GM23248 (cell line): Measurements from ENCODE around the gene ZNF514. TPM values are rescaled to one million over a fixed set of nuclear protein-coding genes. Genes with fewer than 3 reads are reported as not detected.

ENCODE experiments used
- DNase-seq: peaks from one replicate; pipeline ENCODE4 v3.0.0-alpha.2; 2015
- H2AFZ ChIP-seq: fragments of 200-600 bp; sonication (generic); 2 replicates; pipeline ENCODE4 v1.6.1; 2016; ENCODE audit warnings: antibody characterized with exemption
- H3F3A ChIP-seq: fragments of 200-600 bp; sonication (generic); 2 replicates; pipeline ENCODE4 v1.6.1; 2016; ENCODE audit warnings: mild to moderate bottlenecking, antibody characterized with exemption, mixed run types; ENCODE audit not compliant: insufficient read depth
- H3K27ac ChIP-seq: fragments of 200-600 bp; sonication (generic); 2 replicates; pipeline ENCODE4 v1.5.1; 2016; ENCODE audit warnings: mild to moderate bottlenecking
- H3K27me3 ChIP-seq: fragments of 200-600 bp; sonication (generic); replicated peaks from 2 replicates; pipeline ENCODE4 v1.6.1; 2016; ENCODE audit warnings: mild to moderate bottlenecking; ENCODE audit not compliant: insufficient read depth
- H3K36me3 ChIP-seq: fragments of 200-600 bp; sonication (generic); 2 replicates; pipeline ENCODE4 v1.6.1; 2016; ENCODE audit warnings: low read depth, mild to moderate bottlenecking
- H3K4me1 ChIP-seq: fragments of 200-600 bp; sonication (generic); 2 replicates; pipeline ENCODE4 v1.6.1; 2016; ENCODE audit warnings: mild to moderate bottlenecking; ENCODE audit not compliant: insufficient read depth
- H3K4me2 ChIP-seq: fragments of 200-600 bp; sonication (generic); one replicate; pipeline ENCODE4 v1.6.1; 2016; ENCODE audit warnings: mild to moderate bottlenecking; ENCODE audit not compliant: unreplicated experiment
- H3K4me3 ChIP-seq: fragments of 200-600 bp; sonication (generic); 2 replicates; pipeline ENCODE4 v1.5.1; 2016; ENCODE audit warnings: mild to moderate bottlenecking
- H3K79me2 ChIP-seq: fragments of 200-600 bp; sonication (generic); 2 replicates; pipeline ENCODE4 v1.6.1; 2016; ENCODE audit warnings: mild to moderate bottlenecking; ENCODE audit not compliant: insufficient read depth
- H3K9ac ChIP-seq: fragments of 200-600 bp; sonication (generic); 2 replicates; pipeline ENCODE4 v1.6.1; 2016; ENCODE audit warnings: mild to moderate bottlenecking
- H3K9me2 ChIP-seq: fragments of 200-600 bp; sonication (generic); 2 replicates; pipeline ENCODE4 v1.6.1; 2016; ENCODE audit warnings: mixed run types, mild to moderate bottlenecking, moderate library complexity; ENCODE audit not compliant: insufficient read depth
- H3K9me3 ChIP-seq: fragments of 200-600 bp; sonication (generic); one replicate; pipeline ENCODE4 v1.6.1; 2017; ENCODE audit warnings: low read depth
- H4K20me1 ChIP-seq: fragments of 200-600 bp; sonication (generic); 2 replicates; pipeline ENCODE4 v1.6.0; 2016; ENCODE audit not compliant: insufficient read depth
- EZH2 ChIP-seq: fragments of 200-600 bp; sonication (generic); IDR thresholded peaks from 2 replicates; pipeline ENCODE4 v1.6.1; 2018; ENCODE audit warnings: antibody characterized with exemption, mild to moderate bottlenecking; ENCODE audit not compliant: insufficient read depth, poor library complexity, severe bottlenecking
- EZH2phosphoT487 ChIP-seq: fragments of 200-600 bp; sonication (generic); IDR thresholded peaks from 2 replicates; pipeline ENCODE4 v1.6.1; 2018; ENCODE audit warnings: antibody characterized with exemption, moderate library complexity, mild to moderate bottlenecking, low read depth; ENCODE audit not compliant: insufficient read depth
- WGBS, 2 experiments: methylation state at CpG; one replicate each; pipeline ENCODE4 v1.1.6; 2015 to 2017; ENCODE audit warnings: low lambda C conversion rate in 2 of 2, low coverage in 1 of 2; ENCODE audit errors: missing lambda C conversion rate in 2 of 2; 5-methylcytosine and 5-hydroxymethylcytosine counted together
- in situ Hi-C: fragments of 300-500 bp; cut with MboI; formaldehyde crosslinking; loops from 2 replicates; pipeline ENCODE4 v1.15.0; 2020
- polyA plus RNA-seq: library from polyadenylated mRNA; unstranded; fragments of >200 nt; fragmentation: Nextera tagmentation; extraction: Ambion mirVana; gene quantifications from 2 replicates; pipeline ENCODE4 v1.2.1, GENCODE V29; 2016
- total RNA-seq: library from RNA; depleted of rRNA; stranded (reverse); fragments of >200 nt; shearing (Covaris generic); gene quantifications from 2 replicates; pipeline ENCODE4 v1.2.3, GENCODE V29; 2014

Gene ZNF514
- total and polyA plus RNA-seq, 2 experiments from 2014 or later, result 5.6 to 8.1 TPM

DNA sequence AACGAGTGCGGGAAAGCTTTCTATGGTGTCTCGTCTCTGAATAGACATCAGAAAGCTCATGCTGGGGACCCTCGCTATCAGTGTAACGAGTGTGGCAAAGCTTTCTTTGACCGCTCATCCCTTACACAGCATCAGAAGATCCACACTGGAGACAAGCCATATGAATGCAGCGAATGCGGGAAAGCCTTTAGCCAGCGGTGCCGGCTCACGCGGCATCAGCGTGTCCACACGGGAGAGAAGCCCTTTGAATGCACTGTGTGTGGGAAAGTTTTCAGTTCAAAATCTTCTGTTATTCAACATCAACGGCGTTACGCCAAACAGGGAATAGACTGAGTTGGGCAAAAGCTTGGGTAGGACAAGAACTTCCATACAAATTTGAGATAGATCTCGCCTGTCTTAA lies 22.1 kb upstream of the ZNF514 start:
- H3K4me3 ChIP-seq, result no peak overlapping the region
- H3K9me2 ChIP-seq, result no peaks in the 10 kb centered on the region
- no peak overlapping the region for H2AFZ ChIP-seq
- no peaks in the 10 kb centered on the region for H3F3A ChIP-seq
- no peak for DNase-seq
- H3K9ac ChIP-seq, result no peak overlapping the region
- in situ Hi-C loops, result no loop called here
- no peak for TF ChIP-seq EZH2phosphoT487
- TF ChIP-seq EZH2, result no peak
- no peak overlapping the region for H3K4me2 ChIP-seq
- H3K36me3 ChIP-seq, result peaks cover 29% of the 10 kb centered on the region; the same call in 1 of the 2 replicates
- H3K9me3 ChIP-seq, result no peaks in the 10 kb centered on the region
- 0 out of 2 replicates have a peak, but pooled peaks cover 2% of the 10 kb centered on the region for H3K79me2 ChIP-seq
- H3K4me1 ChIP-seq, result no peaks in the 10 kb centered on the region
- H3K27me3 ChIP-seq, result no peaks in the 10 kb centered on the region
- no peak overlapping the region for H3K27ac ChIP-seq
- WGBS, 2 experiments, result 95 to 97% methylated on average over 18 of the region's 18 CpGs
- H4K20me1 ChIP-seq, result no peaks in the 10 kb centered on the region

DNA sequence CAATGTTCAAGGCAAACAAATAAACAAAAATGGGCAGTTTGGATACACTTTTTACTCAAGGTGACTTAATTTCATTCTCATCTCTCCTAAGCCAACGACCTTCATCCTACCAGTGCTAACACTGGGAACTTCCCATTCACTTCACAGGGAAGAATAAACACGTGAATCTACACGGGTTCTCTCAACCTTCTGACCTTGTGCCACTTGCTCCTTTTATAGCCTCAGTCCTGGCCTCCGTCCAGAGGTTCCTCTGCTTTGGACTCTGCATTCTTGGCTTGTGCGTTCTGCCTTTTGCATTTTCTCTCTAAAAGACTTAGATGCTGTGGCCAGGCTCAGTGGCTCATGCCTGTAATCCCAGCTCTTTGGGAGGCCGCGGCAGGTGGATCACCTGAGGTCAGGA lies 19.8 kb upstream of the ZNF514 start:
- no peaks in the 10 kb centered on the region for H4K20me1 ChIP-seq
- H3K4me1 ChIP-seq, result no peaks in the 10 kb centered on the region
- TF ChIP-seq EZH2phosphoT487, result no peak
- TF ChIP-seq EZH2, result no peak
- no peaks in the 10 kb centered on the region for H3K9me2 ChIP-seq
- no peaks in the 10 kb centered on the region for H3K9me3 ChIP-seq
- peaks cover 29% of the 10 kb centered on the region; the same call in 1 of the 2 replicates for H3K36me3 ChIP-seq
- in situ Hi-C loops, result no loop called here
- no peak overlapping the region for H3K9ac ChIP-seq
- no peaks in the 10 kb centered on the region for H3K27me3 ChIP-seq
- no peak overlapping the region for H2AFZ ChIP-seq
- H3K4me3 ChIP-seq, result no peak overlapping the region
- no peak overlapping the region for H3K27ac ChIP-seq
- 99% methylated on average over 7 of the region's 7 CpGs for WGBS, 2 experiments
- H3K79me2 ChIP-seq, result peaks cover 25% of the 10 kb centered on the region
- H3K4me2 ChIP-seq, result no peak overlapping the region
- no peak for DNase-seq
- no peaks in the 10 kb centered on the region for H3F3A ChIP-seq

DNA sequence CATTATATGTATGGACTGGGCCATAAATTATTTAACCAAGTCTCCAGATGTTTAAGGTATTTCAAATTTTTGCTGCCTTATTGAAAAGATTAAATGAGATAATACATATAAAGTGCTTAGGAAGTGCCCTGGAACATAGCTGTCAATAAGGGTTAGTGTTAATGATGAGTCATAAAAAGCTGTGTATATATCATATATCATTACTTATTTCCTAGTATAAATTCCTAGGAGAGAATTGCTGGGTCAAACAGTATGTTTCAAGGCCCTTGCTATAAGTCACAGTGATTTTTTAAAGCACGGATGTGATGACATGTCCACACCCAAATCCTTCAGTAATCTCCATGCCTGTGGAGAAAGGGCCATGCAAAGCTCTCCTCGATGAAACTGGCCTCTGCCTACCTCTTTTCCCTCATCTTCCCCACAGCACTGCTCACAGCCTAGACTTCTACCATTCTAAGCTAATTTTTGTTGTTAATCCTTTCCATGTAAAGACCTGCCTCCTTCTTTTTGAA lies 14.4 kb upstream of the ZNF514 start:
- no peak for TF ChIP-seq EZH2phosphoT487
- TF ChIP-seq EZH2, result no peak
- no peaks in the 10 kb centered on the region for H3K4me1 ChIP-seq
- in situ Hi-C loops, result no loop called here

DNA sequence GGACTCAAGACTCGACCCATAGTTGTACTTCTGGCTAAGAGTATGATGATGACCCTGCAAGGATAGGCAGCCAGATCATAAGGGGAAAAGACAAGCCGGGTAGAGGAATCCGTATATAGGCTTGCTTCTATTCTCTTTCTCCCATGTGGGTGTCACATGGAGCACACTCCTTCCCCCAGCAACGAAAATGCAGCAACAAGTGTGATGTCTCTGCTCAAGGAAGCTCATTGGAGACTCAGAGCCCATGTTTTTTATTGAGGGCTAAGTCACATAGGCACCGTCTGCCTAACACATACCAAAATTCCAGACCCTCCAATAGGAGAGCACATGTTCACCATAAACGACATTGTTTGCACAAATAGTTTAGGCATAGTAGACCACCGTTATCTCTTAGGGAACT lies 12.3 kb upstream of the ZNF514 start:
- peaks cover 94% of the 10 kb centered on the region for H3K79me2 ChIP-seq
- WGBS, 2 experiments, result 47 to 56% methylated on average over 7 of the region's 7 CpGs
- H3K4me2 ChIP-seq, result no peak overlapping the region
- no peaks in the 10 kb centered on the region; the same call in 1 of the 2 replicates for H4K20me1 ChIP-seq
- no peaks in the 10 kb centered on the region for H3K9me3 ChIP-seq
- H2AFZ ChIP-seq, result no peak overlapping the region
- H3K9ac ChIP-seq, result no peak overlapping the region
- in situ Hi-C loops, result no loop called here
- H3K4me1 ChIP-seq, result no peaks in the 10 kb centered on the region
- no peaks in the 10 kb centered on the region for H3K9me2 ChIP-seq
- no peak overlapping the region for H3K27ac ChIP-seq
- TF ChIP-seq EZH2 (no peak), EZH2phosphoT487 (no peak)
- no peak for DNase-seq
- H3F3A ChIP-seq, result no peaks in the 10 kb centered on the region
- no peaks in the 10 kb centered on the region for H3K36me3 ChIP-seq
- H3K4me3 ChIP-seq, result no peak overlapping the region
- H3K27me3 ChIP-seq, result no peaks in the 10 kb centered on the region

More for the DNA sequence above, 14.4 kb upstream of the ZNF514 start:
- H3K4me2 ChIP-seq, result no peak overlapping the region
- H3K36me3 ChIP-seq, result no peaks in the 10 kb centered on the region
- H3F3A ChIP-seq, result no peaks in the 10 kb centered on the region
- no peak overlapping the region for H3K9ac ChIP-seq
- H4K20me1 ChIP-seq, result no peaks in the 10 kb centered on the region; the same call in 1 of the 2 replicates
- H3K79me2 ChIP-seq, result peaks cover 73% of the 10 kb centered on the region
- no peaks in the 10 kb centered on the region for H3K27me3 ChIP-seq
- H3K9me2 ChIP-seq, result no peaks in the 10 kb centered on the region
- no peak overlapping the region for H3K4me3 ChIP-seq
- no peak overlapping the region for H3K27ac ChIP-seq
- DNase-seq, result no peak
- no peak overlapping the region for H2AFZ ChIP-seq
- no peaks in the 10 kb centered on the region for H3K9me3 ChIP-seq
- 98 to 100% methylated on average over 2 of the region's 2 CpGs for WGBS, 2 experiments
